Panc1 (cell line): ENCODE results near the gene COX6A1. TPM values are rescaled to one million over a fixed set of nuclear protein-coding genes. Genes with fewer than 3 reads are reported as not detected.

Source experiments
- ATAC-seq: fragments of 200-7000 bp; cut with Tn5 transposase; 2 replicates; pipeline ENCODE4 v1.9.1; 2020; ENCODE audit warnings: mild to moderate bottlenecking, moderate library complexity
- BruUV-seq: library from RNA; stranded (reverse); fragments of 400-500 nt; replicated peaks from 2 replicates; lab custom pipeline; 2021; lab: Mats Ljungman, UMichigan
- CTCF ChIA-PET: fragments of 300-600 bp; sonication (Branson Sonifier 250); formaldehyde crosslinking; loops from one replicate; lab custom pipeline; 2022; ENCODE audit warnings: antibody characterized with exemption; lab: Charles Lee
- POLR2A ChIA-PET: fragments of 300-600 bp; sonication (Branson Sonifier 250); formaldehyde crosslinking; loops from one replicate; lab custom pipeline; 2022; ENCODE audit warnings: antibody characterized with exemption; lab: Charles Lee
- DNase-seq: peaks from one replicate; pipeline ENCODE4 v3.0.0-alpha.2; 2010; ENCODE audit warnings: low read depth, low spot score
- H3K27ac ChIP-seq: 2 replicates; pipeline ENCODE4 v1.5.1; 2011; ENCODE audit warnings: mild to moderate bottlenecking, low read length, inconsistent platforms
- H3K27me3 ChIP-seq: fragments of 200-500 bp; sonication (Bioruptor generic); 2 replicates; pipeline ENCODE4 v1.6.0; 2014; ENCODE audit warnings: low read length, inconsistent platforms; ENCODE audit not compliant: control insufficient read depth, insufficient read depth
- H3K36me3 ChIP-seq: fragments of 200-500 bp; sonication (Bioruptor generic); 2 replicates; pipeline ENCODE4 v1.5.1; 2014; ENCODE audit warnings: inconsistent platforms, mild to moderate bottlenecking, low read length, moderate library complexity; ENCODE audit not compliant: control insufficient read depth, insufficient read depth
- H3K4me1 ChIP-seq: 2 replicates; pipeline ENCODE4 v1.5.1; 2011; ENCODE audit warnings: inconsistent platforms, mild to moderate bottlenecking, low read length, moderate library complexity; ENCODE audit not compliant: control insufficient read depth, insufficient read depth
- H3K4me3 ChIP-seq, 2 experiments: 2 replicates each; pipeline ENCODE4 v1.5.1; 2011 to 2012; ENCODE audit warnings: low read depth in 2 of 2, low read length in 2 of 2, mild to moderate bottlenecking in 2 of 2, inconsistent platforms in 1 of 2, moderate library complexity in 1 of 2
- H3K9me3 ChIP-seq: fragments of 200-500 bp; sonication (Bioruptor generic); 2 replicates; pipeline ENCODE4 v1.5.1; 2014; ENCODE audit warnings: low read depth, mild to moderate bottlenecking, inconsistent platforms, low read length, moderate library complexity; ENCODE audit not compliant: control insufficient read depth, insufficient read depth
- CTCF ChIP-seq: fragments of 450-650 bp; IDR thresholded peaks from 2 replicates; pipeline ENCODE4 v1.5.1; 2017; ENCODE audit warnings: mild to moderate bottlenecking
- POLR2AphosphoS5 ChIP-seq: IDR thresholded peaks from 2 replicates; pipeline ENCODE4 v1.6.1; 2012; ENCODE audit warnings: mild to moderate bottlenecking, low read depth, low read length, moderate library complexity
- REST ChIP-seq, 2 experiments: IDR thresholded peaks; 2 replicates each; pipeline ENCODE4 v1.6.1; 2011 to 2012; ENCODE audit warnings: low read depth in 2 of 2, control low read depth in 1 of 2, low read length in 1 of 2, mild to moderate bottlenecking in 1 of 2, moderate library complexity in 1 of 2; ENCODE audit not compliant: insufficient read depth in 1 of 2
- SIN3A ChIP-seq: IDR thresholded peaks from 2 replicates; pipeline ENCODE4 v1.6.1; 2012; ENCODE audit warnings: low read depth, mild to moderate bottlenecking, low read length, moderate library complexity, borderline replicate concordance; ENCODE audit not compliant: insufficient read depth
- TCF7L2 ChIP-seq: IDR thresholded peaks from 2 replicates; pipeline ENCODE4 v1.6.1; 2011; ENCODE audit warnings: mild to moderate bottlenecking, low read depth, low read length, inconsistent platforms
- in situ Hi-C: cut with HindIII; loops from 2 replicates; pipeline ENCODE4 v1.10.0; 2016; ENCODE audit warnings: low sequenced_read_pairs, low pct_unique_long_range_greater_than_20kb
- intact Hi-C: fragments of 100-400 bp; cut with micrococcal nuclease; formaldehyde crosslinking; loops from one replicate; pipeline ENCODE4 v1.10.0; 2022; ENCODE audit not compliant: unreplicated experiment
- total RNA-seq: library from RNA; stranded (reverse); gene quantifications from one replicate; pipeline ENCODE4 v1.2.1, GENCODE V29; 2021; ENCODE audit not compliant: unreplicated experiment

The COX6A1 gene
- total RNA-seq, 1 experiment from 2014 or later, result 557 TPM

GRCh38 chr12:120479458-120479857 is 41.5 kb downstream of the COX6A1 start:
- peak; percentile 64; the same call in 1 of the 2 replicates for ATAC-seq
- ChIA-PET POLR2A (no interaction called here), CTCF (interaction anchor here (0.6 kb wide), 1 partner anchor 218 kb away, joined by 5 read pairs; no protein-coding TSS in a partner anchor)
- intact Hi-C loops (no loop called here), in situ Hi-C loops (no loop called here)
- Histone ChIP-seq H3K4me1 (peaks cover 9% of the 10 kb centered on the region), H3K36me3 (no peaks in the 10 kb centered on the region), H3K9me3 (no peaks in the 10 kb centered on the region), H3K4me3 (no peak overlapping the region), H3K27me3 (no peaks in the 10 kb centered on the region), H3K27ac (no peak overlapping the region)
- no peak for DNase-seq
- BruUV-seq, result no TSS peak
- TF ChIP-seq SIN3A (no peak), TCF7L2 (no peak), REST (IDR thresholded peaks at IDR 0.05; ENCODE audit: insufficient read depth in 1 of 2, low read depth in 2 of 2, low read length in 1 of 2) (no peak), CTCF (no peak), POLR2AphosphoS5 (no peak)

GRCh38 chr12:120480211-120480610 is 42.3 kb downstream of the COX6A1 start:
- BruUV-seq, result no TSS peak
- TF ChIP-seq SIN3A (no peak), POLR2AphosphoS5 (no peak), TCF7L2 (no peak)
- CTCF ChIA-PET, result no interaction called here
- no peaks in the 10 kb centered on the region for H3K27me3 ChIP-seq
- ATAC-seq (peak; percentile 64; the same call in 1 of the 2 replicates), DNase-seq (no peak)
- POLR2A ChIA-PET, result no interaction called here
- H3K36me3 ChIP-seq, result no peaks in the 10 kb centered on the region
- H3K4me3 ChIP-seq, result no peak overlapping the region
- no peaks in the 10 kb centered on the region for H3K9me3 ChIP-seq
- H3K4me1 ChIP-seq, result peaks cover 3% of the 10 kb centered on the region; the same call in 1 of the 2 replicates
- no peak overlapping the region for H3K27ac ChIP-seq
- in situ Hi-C loops, result no loop called here
- intact Hi-C loops, result no loop called here

- in situ Hi-C loops, result no loop called here
- Histone ChIP-seq H3K36me3 (no peaks in the 10 kb centered on the region), H3K9me3 (no peaks in the 10 kb centered on the region), H3K4me1 (peaks cover 3% of the 10 kb centered on the region; the same call in 1 of the 2 replicates), H3K27me3 (no peaks in the 10 kb centered on the region), H3K27ac (no peak overlapping the region), H3K4me3 (no peak overlapping the region)
- intact Hi-C loops, result no loop called here
- DNase-seq (no peak), ATAC-seq (no peak)
- POLR2A ChIA-PET, result interaction anchor here (0.7 kb wide), 1 partner anchor 12 kb away, joined by 5 read pairs; the partner anchor contains the start of gene SRSF9
- TF ChIP-seq TCF7L2 (no peak), SIN3A (no peak), POLR2AphosphoS5 (no peak), CTCF (no peak), REST (IDR thresholded peaks at IDR 0.05; ENCODE audit: insufficient read depth in 1 of 2, low read depth in 2 of 2, low read length in 1 of 2) (no peak)
- CTCF ChIA-PET, result interaction anchor here (0.6 kb wide), 2 partner anchors 367 to 373 kb away, joined by 3 read pairs; no protein-coding TSS in a partner anchor
- BruUV-seq, result no TSS peak
Measured at GRCh38 chr12:120481022-120481767, 43.3 kb downstream of the COX6A1 start.
